Subcutaneous abdominal adipose tissue (tissue), 5 donors: ENCODE results near the gene MMP17.
"Not testable (repeated sequence)": the region's sequence is repeated elsewhere in the genome, so short reads cannot be mapped to it uniquely, and the experiment has no call there.

Experiments used
- H3K27ac ChIP-seq: one replicate; pipeline ENCODE4 v1.7.0; 2013; ENCODE audit warnings: low read depth, mild to moderate bottlenecking, inconsistent platforms, low read length, moderate library complexity
- H3K27me3 ChIP-seq, 5 donors: one replicate each; pipeline ENCODE4 v1.7.0; 2013; ENCODE audit warnings: low read length in 5 of 5, inconsistent platforms in 1 of 5; ENCODE audit not compliant: control insufficient read depth in 5 of 5, insufficient read depth in 4 of 5
- H3K36me3 ChIP-seq, 5 donors: one replicate each; pipeline ENCODE4 v1.7.0; 2013; ENCODE audit warnings: low read length in 5 of 5; ENCODE audit not compliant: control insufficient read depth in 5 of 5, insufficient read depth in 5 of 5
- H3K4me1 ChIP-seq, 5 donors: one replicate each; pipeline ENCODE4 v1.7.0; 2013; ENCODE audit warnings: low read length in 5 of 5, mild to moderate bottlenecking in 3 of 5, moderate library complexity in 1 of 5; ENCODE audit not compliant: control insufficient read depth in 5 of 5, insufficient read depth in 5 of 5
- H3K4me3 ChIP-seq, 5 donors: one replicate each; pipeline ENCODE4 v1.7.0; 2013; ENCODE audit warnings: low read length in 5 of 5, low read depth in 1 of 5
- H3K9ac ChIP-seq, 5 donors: one replicate each; pipeline ENCODE4 v1.7.0; 2013; ENCODE audit warnings: low read length in 5 of 5, mild to moderate bottlenecking in 4 of 5, moderate library complexity in 3 of 5
- H3K9me3 ChIP-seq, 5 donors: one replicate each; pipeline ENCODE4 v1.7.0; 2013; ENCODE audit warnings: low read length in 5 of 5; ENCODE audit not compliant: control insufficient read depth in 5 of 5
- donor health status: healthy.
- donor health status: healthy.
- donor health status: healthy.
- donor health status: healthy.
- donor health status: healthy.

Gene MMP17

DNA sequence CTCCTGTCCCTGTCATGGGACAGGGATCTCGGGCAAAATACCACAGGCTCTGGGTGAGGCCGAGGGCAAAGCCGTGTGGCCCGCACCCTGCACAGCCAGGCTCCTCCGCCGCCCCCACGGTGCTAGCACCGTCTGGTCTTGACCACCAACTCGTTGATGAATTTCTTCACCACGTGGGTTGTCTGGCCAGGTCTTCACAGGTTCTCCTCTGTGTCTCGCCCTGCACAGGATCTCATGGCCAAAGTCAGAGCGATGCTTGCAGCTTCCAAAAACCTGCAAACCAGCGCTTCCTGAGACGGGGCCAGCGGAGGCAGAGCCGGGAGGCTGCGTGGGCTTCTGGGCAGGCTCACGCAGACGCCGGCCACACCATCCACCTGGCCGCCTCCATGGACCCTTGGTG, 29.0 kb upstream of the MMP17 start:
- Histone ChIP-seq H3K4me3 (no peak overlapping the region), H3K4me1 (peaks cover 0 to 17% (median 14%) of the 10 kb centered on the region in 5 donors), H3K27me3 (no peaks in the 10 kb centered on the region), H3K9me3 (no peaks in the 10 kb centered on the region), H3K9ac (no peak overlapping the region), H3K36me3 (peaks cover 0 to 81% (median 57%) of the 10 kb centered on the region in 5 donors), H3K27ac (no peak overlapping the region)

DNA sequence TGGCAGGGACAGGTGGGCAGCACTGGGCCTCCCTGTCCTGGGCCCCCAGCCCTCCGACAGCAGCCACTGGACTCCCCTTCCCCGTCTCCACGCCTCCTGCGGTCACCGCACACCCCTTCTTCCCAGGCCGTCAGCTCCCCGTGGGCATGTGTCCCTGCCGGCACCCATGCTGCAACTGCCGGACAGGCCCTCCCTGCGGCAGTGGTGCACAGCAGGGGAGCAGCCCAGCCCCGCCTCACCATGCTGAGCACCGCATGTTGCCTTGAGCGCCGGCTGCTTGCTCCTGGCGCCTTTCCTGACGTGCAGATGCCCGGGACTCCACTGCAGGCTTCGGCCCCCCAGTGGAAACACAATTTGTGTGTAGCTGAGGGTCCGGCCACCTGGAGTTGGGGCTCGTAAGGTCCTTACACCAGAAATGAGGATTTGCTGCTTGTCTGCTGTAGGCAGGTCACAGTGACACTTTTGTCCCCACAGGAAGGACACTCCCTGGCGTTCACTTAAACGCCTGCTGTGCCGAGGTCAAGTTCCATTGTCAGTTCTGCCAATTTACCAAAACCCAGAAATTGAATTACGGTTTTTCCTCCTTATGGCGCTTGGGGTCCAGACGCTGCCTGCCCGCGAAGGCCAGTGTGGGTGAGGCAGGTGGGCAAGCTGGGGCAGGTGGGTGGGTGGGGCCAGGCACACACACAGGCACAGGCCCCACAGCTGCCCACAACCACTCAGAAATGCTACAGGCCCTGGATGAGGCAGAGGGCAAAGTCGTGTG, 28.2 kb upstream of the MMP17 start:
- H3K36me3 ChIP-seq = peaks cover 0 to 73% (median 56%) of the 10 kb centered on the region in 5 donors
- peaks cover 0 to 16% (median 13%) of the 10 kb centered on the region in 5 donors for H3K4me1 ChIP-seq

DNA sequence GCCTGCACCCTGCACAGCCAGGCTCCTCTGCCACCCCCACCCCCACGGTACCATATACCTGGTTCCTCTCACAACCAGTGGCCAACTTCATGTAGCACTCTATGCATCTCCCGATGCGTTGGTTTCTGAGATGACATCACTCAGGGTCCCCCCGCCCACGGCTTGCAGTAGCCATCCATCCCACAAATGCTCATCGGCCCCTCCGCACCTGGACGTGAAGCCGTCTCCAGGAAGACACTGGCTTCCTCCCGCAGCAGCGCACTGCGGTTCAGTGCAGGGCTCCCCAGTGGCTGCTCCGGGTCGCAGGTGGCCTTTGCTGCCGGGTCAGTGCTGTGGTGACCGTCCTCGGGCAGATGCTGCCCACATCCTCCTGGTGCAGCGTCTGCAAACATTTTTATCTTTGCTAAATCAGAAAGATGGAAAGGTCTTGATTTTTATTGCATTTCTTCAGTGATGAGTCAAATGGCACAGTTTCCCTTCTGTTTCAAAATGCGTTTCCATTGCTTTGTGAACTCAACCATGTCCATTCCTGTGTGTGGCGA, 27.5 kb upstream of the MMP17 start:
- Histone ChIP-seq H3K36me3 (peaks cover 0 to 67% (median 52%) of the 10 kb centered on the region in 5 donors), H3K27me3 (no peaks in the 10 kb centered on the region), H3K9me3 (no peaks in the 10 kb centered on the region), H3K9ac (no peak overlapping the region), H3K4me3 (no peak overlapping the region), H3K4me1 (peaks cover 0 to 12% (median 7%) of the 10 kb centered on the region in 5 donors), H3K27ac (no peak overlapping the region)

More for the DNA sequence above, 28.2 kb upstream of the MMP17 start:
- H3K27me3 ChIP-seq = no peaks in the 10 kb centered on the region
- H3K9ac ChIP-seq = no peak overlapping the region
- H3K9me3 ChIP-seq = no peaks in the 10 kb centered on the region
- H3K27ac ChIP-seq = no peak overlapping the region
- H3K4me3 ChIP-seq = no peak overlapping the region

DNA sequence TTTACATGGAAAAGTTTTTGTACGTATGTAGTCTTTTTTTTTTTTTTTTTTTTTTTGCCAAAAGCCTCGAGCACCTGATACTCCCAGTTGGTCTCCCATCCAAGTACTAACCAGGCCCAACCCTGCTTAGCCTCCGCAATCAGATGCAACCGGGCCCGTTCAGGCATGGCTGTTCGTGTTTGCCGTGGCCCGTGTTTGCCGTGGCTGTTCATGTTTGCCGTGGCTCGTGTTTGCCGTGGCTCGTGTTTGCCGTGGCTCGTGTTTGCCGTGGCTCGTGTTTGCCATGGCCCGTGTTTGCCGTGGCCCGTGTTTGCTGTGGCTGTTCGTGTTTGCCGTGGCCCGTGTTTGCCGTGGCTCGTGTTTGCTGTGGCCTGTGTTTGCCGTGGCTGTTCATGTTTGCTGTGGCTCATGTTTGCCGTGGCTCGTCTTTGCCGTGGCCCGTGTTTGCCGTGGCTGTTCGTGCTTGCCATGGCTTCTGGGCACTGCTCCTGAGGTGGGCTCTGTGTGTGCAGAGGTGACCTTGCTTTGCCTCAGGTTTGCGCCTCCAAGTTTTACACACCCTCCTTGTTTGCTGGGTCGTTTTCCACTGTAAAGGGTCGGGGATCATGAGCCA, 26.8 kb upstream of the MMP17 start:
- peaks cover 0 to 63% (median 49%) of the 10 kb centered on the region in 5 donors for H3K36me3 ChIP-seq
- no peak overlapping the region for H3K9ac ChIP-seq
- H3K9me3 ChIP-seq = no peaks in the 10 kb centered on the region
- no peaks in the 10 kb centered on the region for H3K27me3 ChIP-seq
- no peak overlapping the region for H3K4me3 ChIP-seq
- H3K27ac ChIP-seq = no peak overlapping the region
- peaks cover 0 to 7% (median 7%) of the 10 kb centered on the region in 5 donors for H3K4me1 ChIP-seq

- Histone ChIP-seq H3K27me3 (no peaks in the 10 kb centered on the region), H3K4me1 (peaks cover 0 to 9% (median 6%) of the 10 kb centered on the region in 5 donors), H3K9ac (peak overlapping the region in 2 of 5 donors; percentile 16 to 33), H3K27ac (no peak overlapping the region), H3K36me3 (peaks cover 0 to 38% (median 30%) of the 10 kb centered on the region in 5 donors), H3K9me3 (no peaks in the 10 kb centered on the region), H3K4me3 (peak overlapping the region in 3 of 5 donors; percentile 10 to 48 (median 40))
Measured at GRCh38 chr12:131803961-131804521, 24.2 kb upstream of the MMP17 start.

- H3K4me3 ChIP-seq = no peak overlapping the region
- H3K27ac ChIP-seq = no peak overlapping the region
- peaks cover 0 to 10% (median 6%) of the 10 kb centered on the region in 5 donors for H3K4me1 ChIP-seq
Measured at GRCh38 chr12:131805421-131805820, 22.8 kb upstream of the MMP17 start.

GRCh38 chr12:131806674-131807073, 21.5 kb upstream of the MMP17 start:
- no peak overlapping the region for H3K9ac ChIP-seq
- no peaks in the 10 kb centered on the region for H3K9me3 ChIP-seq
- H3K27me3 ChIP-seq = no peaks in the 10 kb centered on the region
- peaks cover 0 to 12% (median 8%) of the 10 kb centered on the region in 5 donors for H3K36me3 ChIP-seq
- H3K27ac ChIP-seq = no peak overlapping the region
- no peak overlapping the region for H3K4me3 ChIP-seq
- peaks cover 0 to 10% (median 6%) of the 10 kb centered on the region in 5 donors for H3K4me1 ChIP-seq

More at GRCh38 chr12:131805421-131805820, 22.8 kb upstream of the MMP17 start:
- Histone ChIP-seq H3K9me3 (no peaks in the 10 kb centered on the region), H3K36me3 (peaks cover 0 to 24% (median 16%) of the 10 kb centered on the region in 5 donors), H3K9ac (no peak overlapping the region), H3K27me3 (no peaks in the 10 kb centered on the region)

DNA sequence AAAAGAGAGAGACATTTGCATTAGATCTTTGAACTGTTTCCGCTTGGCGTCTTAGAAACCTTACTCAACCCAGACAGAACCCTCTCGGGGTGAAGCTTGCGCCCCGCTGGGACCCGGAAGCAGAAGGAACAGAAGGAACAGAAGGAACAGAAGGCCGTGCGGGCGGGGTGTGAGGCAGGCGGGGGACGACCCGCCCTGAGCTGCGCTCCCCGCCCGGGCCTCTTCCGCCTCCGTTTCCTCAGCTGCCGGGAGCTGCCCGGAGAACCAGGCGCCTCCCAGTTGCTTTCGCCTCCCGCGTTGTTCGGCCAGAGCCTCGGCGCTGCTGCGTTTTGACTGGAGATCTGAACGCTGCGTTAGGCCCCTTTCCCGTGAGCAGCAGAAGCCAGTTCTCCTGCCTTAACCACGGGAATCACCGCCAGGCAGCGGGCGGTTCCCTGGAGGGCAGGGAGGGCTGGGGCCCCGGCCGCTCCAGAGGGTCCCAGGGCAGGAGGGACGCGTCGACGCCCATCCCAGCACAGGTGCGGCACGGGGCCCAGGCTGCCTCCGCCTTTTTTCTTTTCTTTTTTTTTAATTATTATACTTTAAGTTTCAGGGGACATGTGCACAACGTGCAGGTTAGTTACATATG, 19.3 kb upstream of the MMP17 start:
- Histone ChIP-seq H3K4me1 (peaks cover 0 to 8% (median 5%) of the 10 kb centered on the region in 5 donors), H3K4me3 (peak overlapping the region in 3 of 5 donors; percentile 22 to 49 (median 41)), H3K27ac (no peak overlapping the region), H3K36me3 (no peaks in the 10 kb centered on the region), H3K27me3 (no peaks in the 10 kb centered on the region), H3K9ac (peak overlapping the region in 1 of 5 donors; percentile 25), H3K9me3 (no peaks in the 10 kb centered on the region)

GRCh38 chr12:131809476-131810254, 18.5 kb upstream of the MMP17 start:
- H3K36me3 ChIP-seq, H3K9ac ChIP-seq, H3K4me3 ChIP-seq, H3K9me3 ChIP-seq, H3K27me3 ChIP-seq, H3K4me1 ChIP-seq, H3K27ac ChIP-seq: not testable (repeated sequence)
